Cardiac fibroblast (primary cell): Measurements from ENCODE around the gene CAMSAP1.
A peak's percentile ranks its signal among the peaks of the same experiment; 100 is the strongest.

Source experiments
- DNase-seq, 2 donors: peaks; one replicate each; pipeline versions ENCODE4 v3.0.0 to v3.0.0-alpha.2; 2010; ENCODE audit warnings: low read depth in 2 of 2
- H3K4me3 ChIP-seq, 2 donors: replicated peaks in 1 of 2; 1 replicate in 1 of 2; 2 replicates in 1 of 2; pipeline ENCODE4 v1.5.1; 2011; ENCODE audit warnings: low read depth in 2 of 2, low read length in 2 of 2, mild to moderate bottlenecking in 2 of 2, moderate library complexity in 1 of 2
- CTCF ChIP-seq: IDR thresholded peaks from one replicate; pipeline ENCODE4 v1.5.1; 2011; ENCODE audit warnings: low read depth, mild to moderate bottlenecking, low read length, inconsistent platforms

Gene CAMSAP1

GRCh38 chr9:135857371-135857786 is 50.0 kb downstream of the CAMSAP1 start:
- peak; percentile 33 to 34 for DNase-seq
- H3K4me3 ChIP-seq: no peak overlapping the region
- TF ChIP-seq CTCF: no peak

GRCh38 chr9:135851748-135852147 is 55.6 kb downstream of the CAMSAP1 start:
- TF ChIP-seq CTCF: no peak
- no peak overlapping the region for H3K4me3 ChIP-seq
- no peak for DNase-seq

DNA sequence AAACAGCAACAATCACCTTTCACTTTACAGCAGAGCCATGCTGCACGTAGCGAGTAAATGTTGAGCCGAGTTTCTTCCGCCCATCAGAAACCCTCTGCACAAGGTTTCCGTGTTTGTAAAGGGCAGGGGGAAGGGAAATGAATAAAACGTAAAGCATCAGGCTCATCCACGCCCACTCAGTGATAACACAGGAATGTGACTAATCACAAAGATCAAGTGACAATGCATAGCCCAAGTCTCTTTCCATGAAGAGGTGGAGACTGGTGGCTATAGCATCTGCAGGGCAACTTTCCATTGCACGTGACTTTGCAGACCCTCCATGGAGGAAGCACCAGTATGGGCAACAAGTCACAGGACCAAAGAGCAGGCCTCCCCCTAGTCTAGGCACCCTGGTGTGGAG is 56.6 kb downstream of the CAMSAP1 start:
- DNase-seq: no peak
- H3K4me3 ChIP-seq: no peak overlapping the region
- TF ChIP-seq CTCF: no peak

GRCh38 chr9:135849181-135849580 is 58.2 kb downstream of the CAMSAP1 start:
- no peak overlapping the region for H3K4me3 ChIP-seq
- no peak for DNase-seq
- no peak for TF ChIP-seq CTCF

DNA sequence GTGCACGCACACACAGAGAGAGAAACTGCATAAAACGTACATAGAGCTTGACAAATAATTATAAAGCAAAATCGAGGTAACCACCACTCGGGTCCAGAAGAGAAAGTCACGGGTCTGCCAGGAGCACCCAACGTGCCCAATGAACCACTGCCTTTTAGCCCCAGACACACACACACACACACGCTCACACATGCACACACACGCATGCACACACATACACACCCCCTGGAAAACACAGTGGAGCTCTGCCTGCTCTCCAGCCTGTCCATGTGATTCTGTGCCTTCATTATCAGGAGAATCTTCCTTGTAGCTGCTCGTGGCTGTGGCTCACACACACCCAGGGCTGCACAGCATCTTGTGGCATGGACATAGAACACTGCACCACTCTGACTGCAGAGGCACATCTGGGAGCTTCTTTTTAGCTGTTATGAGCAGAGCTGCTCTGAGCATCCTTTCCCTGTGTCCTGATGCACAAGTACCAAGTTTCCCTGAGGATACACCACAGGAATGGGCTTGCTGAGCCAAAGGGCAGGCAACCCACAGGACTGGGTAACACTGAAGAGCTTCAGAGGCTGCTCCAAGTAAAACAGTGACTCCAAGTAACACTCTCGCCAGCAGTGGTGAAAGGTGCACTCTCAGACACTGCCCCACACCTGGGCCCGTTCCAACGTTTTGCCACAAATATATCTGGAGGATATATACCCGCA is 58.9 kb downstream of the CAMSAP1 start:
- DNase-seq: no peak
- no peak for TF ChIP-seq CTCF
- no peak overlapping the region for H3K4me3 ChIP-seq

DNA sequence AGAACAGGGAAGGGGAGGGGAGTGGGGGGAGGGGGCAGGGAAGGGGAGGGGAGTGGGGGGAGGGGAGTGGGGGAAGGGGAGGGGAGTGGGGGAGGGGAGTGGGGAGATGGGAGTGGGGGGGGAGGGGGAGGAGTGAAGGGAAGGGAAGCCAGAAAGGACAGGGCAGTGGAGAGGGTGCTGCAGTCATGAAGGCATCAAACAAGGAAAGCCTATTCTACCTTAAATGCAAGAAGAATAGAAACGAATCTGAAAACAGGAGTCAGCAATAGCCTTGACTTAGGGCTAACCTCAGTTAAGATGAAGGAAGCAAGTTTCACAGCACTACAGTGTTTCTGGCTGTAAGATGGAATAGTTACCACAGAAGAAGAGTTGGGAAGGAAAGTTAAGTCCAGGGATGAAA is 59.5 kb downstream of the CAMSAP1 start:
- no peak for TF ChIP-seq CTCF
- no peak overlapping the region for H3K4me3 ChIP-seq

GRCh38 chr9:135840539-135840938 is 66.8 kb downstream of the CAMSAP1 start:
- no peak overlapping the region for H3K4me3 ChIP-seq

More for the DNA sequence above, 59.5 kb downstream of the CAMSAP1 start:
- no peak for DNase-seq

More at GRCh38 chr9:135840539-135840938, 66.8 kb downstream of the CAMSAP1 start:
- TF ChIP-seq CTCF: no peak
- no peak for DNase-seq
